Suprapubic skin (tissue), 3 donors: Measurements from ENCODE around the gene MAP10.

Source experiments
- EP300 ChIP-seq: sonication (generic); formaldehyde crosslinking; IDR thresholded peaks from one replicate; pipeline ENCODE4 v1.6.1; 2017; ENCODE audit warnings: antibody characterized with exemption
- TF ChIP-seq, protein P1 (sequence below), 2 donors: fragments of 200-600 bp in 1 of 2; fragments of 450-650 bp in 1 of 2; sonication (generic) in 1 of 2; IDR thresholded peaks; one replicate each; pipeline ENCODE4 v1.5.1; 2016 to 2019; ENCODE audit warnings: antibody characterized with exemption in 2 of 2, mild to moderate bottlenecking in 1 of 2, moderate library complexity in 1 of 2

- TF ChIP-seq, protein P1, sequence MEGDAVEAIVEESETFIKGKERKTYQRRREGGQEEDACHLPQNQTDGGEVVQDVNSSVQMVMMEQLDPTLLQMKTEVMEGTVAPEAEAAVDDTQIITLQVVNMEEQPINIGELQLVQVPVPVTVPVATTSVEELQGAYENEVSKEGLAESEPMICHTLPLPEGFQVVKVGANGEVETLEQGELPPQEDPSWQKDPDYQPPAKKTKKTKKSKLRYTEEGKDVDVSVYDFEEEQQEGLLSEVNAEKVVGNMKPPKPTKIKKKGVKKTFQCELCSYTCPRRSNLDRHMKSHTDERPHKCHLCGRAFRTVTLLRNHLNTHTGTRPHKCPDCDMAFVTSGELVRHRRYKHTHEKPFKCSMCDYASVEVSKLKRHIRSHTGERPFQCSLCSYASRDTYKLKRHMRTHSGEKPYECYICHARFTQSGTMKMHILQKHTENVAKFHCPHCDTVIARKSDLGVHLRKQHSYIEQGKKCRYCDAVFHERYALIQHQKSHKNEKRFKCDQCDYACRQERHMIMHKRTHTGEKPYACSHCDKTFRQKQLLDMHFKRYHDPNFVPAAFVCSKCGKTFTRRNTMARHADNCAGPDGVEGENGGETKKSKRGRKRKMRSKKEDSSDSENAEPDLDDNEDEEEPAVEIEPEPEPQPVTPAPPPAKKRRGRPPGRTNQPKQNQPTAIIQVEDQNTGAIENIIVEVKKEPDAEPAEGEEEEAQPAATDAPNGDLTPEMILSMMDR (IDR thresholded peaks at IDR 0.05), result no peak
- no peak for TF ChIP-seq EP300
Observed at GRCh38 chr1:232831895-232832294, 26.7 kb downstream of the MAP10 start.
